Epithelial cell of esophagus (primary cell): ENCODE measurements around the gene WIZ.
"Not testable (repeated sequence)": the region's sequence is repeated elsewhere in the genome, so short reads cannot be mapped to it uniquely, and the experiment has no call there.

ENCODE experiments used
- DNase-seq: peaks from one replicate; pipeline ENCODE4 v3.0.0; 2010; ENCODE audit warnings: low read depth
- H3K4me3 ChIP-seq: 2 replicates; pipeline ENCODE4 v1.5.1; 2011; ENCODE audit warnings: mild to moderate bottlenecking, low read length, control low read depth
- TF ChIP-seq, protein P1 (sequence below): IDR thresholded peaks from 2 replicates; pipeline ENCODE4 v1.5.1; 2011; ENCODE audit warnings: low read depth, mild to moderate bottlenecking, low read length, control low read depth, inconsistent platforms; ENCODE audit not compliant: insufficient read depth; ENCODE audit errors: missing control alignments

WIZ gene

DNA sequence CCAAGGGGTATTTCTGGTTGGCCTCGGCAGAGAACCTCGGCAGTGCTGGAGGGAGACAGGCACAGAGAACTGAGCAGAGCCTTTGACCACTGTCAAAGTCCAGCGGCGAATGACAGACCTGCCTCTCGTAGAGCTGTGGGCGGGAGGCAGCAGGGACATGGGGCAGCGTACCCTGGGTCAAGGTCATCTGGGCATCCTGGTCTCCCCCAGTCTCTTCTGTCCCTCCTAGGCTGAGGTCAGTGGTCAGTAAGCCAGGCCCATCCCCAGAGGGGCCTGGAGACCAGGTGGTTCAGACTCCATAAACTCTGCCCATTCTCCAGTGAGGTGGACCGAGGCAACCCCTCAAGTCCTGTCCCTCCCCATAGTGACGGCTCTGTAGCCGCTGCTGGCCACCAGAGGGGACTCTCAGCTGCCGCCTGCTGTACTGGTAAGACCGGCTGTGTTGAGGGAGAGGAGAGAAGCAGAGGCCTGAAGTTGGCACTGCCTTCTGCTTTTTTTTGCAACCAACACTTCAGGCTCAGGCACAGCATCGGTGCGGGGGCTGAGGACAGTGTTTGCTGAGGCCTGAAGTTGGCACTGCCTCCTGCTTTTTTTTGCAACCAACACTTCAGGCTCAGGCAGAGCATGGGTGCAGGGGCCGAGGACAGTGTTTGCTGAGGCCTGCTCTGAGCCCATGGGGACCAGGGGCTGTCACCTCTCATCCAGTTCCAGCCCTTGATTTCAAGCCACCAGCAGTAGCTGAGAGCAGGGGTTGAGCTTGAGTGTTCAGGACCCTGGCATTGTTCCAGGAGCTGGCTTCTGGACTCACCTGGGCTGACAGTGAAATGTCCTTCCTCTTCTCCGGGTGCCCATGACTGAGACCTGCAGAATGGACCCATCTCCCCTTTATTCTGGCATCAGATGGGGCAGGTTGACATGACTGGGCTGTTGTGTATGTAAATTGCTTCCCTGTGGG is 29.9 kb upstream of the WIZ start, which contains the start of gene PGLYRP2:
Gene PGLYRP2 (minus strand): TSS at position 111 of the 955 bp plus-strand sequence. CDS start 130 bp downstream, outside the sequence.
- DNase-seq, result peak; percentile 30
- TF ChIP-seq, protein P1, sequence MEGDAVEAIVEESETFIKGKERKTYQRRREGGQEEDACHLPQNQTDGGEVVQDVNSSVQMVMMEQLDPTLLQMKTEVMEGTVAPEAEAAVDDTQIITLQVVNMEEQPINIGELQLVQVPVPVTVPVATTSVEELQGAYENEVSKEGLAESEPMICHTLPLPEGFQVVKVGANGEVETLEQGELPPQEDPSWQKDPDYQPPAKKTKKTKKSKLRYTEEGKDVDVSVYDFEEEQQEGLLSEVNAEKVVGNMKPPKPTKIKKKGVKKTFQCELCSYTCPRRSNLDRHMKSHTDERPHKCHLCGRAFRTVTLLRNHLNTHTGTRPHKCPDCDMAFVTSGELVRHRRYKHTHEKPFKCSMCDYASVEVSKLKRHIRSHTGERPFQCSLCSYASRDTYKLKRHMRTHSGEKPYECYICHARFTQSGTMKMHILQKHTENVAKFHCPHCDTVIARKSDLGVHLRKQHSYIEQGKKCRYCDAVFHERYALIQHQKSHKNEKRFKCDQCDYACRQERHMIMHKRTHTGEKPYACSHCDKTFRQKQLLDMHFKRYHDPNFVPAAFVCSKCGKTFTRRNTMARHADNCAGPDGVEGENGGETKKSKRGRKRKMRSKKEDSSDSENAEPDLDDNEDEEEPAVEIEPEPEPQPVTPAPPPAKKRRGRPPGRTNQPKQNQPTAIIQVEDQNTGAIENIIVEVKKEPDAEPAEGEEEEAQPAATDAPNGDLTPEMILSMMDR, result peak; percentile 36
- H3K4me3 ChIP-seq, result no peak within 1 kb of the TSS

DNA sequence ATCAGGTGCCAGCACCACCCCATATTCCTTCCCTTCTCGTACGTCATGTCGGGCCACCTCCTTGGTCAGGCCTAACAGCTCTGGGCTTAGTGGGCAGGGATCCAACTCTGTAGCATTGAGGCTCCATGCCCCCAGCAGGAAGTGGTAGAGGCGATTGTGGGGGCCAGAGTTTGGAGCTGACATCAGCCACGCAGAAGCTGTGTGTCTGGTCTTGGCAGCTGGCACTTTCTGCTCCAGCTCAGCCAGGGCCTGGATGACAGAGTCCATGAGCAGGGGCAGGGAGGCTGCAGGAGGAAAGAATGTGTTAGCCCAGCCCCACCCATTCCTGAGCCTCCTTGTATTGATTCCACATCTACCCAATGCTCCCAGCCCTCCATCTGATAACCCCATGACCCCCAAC is 26.6 kb upstream of the WIZ start:
- TF ChIP-seq, protein P1, result no peak
- no peak for DNase-seq
- H3K4me3 ChIP-seq, result no peak overlapping the region

GRCh38 chr19:15475611-15476010 is 25.9 kb upstream of the WIZ start:
- H3K4me3 ChIP-seq, result no peak overlapping the region
- TF ChIP-seq, protein P1, result no peak
- DNase-seq, result no peak

- TF ChIP-seq, protein P1, result no peak
- DNase-seq, result no peak
- no peak overlapping the region for H3K4me3 ChIP-seq
Observed at GRCh38 chr19:15475169-15475568, 25.4 kb upstream of the WIZ start.

DNA sequence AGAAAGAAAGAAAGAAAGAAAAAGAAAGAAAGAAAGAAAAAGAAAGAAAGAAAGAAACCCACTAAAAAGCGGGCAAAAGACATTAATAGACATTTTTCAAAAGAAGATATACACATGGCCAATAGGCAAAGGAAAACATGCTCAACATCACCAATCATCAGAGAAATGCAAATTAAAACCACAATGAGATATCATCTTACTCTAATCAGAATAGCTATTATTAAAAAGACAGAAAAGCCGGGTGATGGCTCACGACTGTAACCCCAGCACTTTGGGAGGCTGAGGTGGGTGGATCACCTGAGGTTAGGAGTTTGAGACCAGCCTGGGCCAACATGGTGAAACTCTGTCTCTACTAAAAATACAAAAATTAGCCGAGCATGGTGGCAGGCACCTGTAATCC is 24.1 kb upstream of the WIZ start:
- not testable (repeated sequence) for DNase-seq, H3K4me3 ChIP-seq

GRCh38 chr19:15471639-15472101 is 21.9 kb upstream of the WIZ start:
- DNase-seq, result no peak
- TF ChIP-seq, protein P1, result no peak
- H3K4me3 ChIP-seq, result no peak overlapping the region

DNA sequence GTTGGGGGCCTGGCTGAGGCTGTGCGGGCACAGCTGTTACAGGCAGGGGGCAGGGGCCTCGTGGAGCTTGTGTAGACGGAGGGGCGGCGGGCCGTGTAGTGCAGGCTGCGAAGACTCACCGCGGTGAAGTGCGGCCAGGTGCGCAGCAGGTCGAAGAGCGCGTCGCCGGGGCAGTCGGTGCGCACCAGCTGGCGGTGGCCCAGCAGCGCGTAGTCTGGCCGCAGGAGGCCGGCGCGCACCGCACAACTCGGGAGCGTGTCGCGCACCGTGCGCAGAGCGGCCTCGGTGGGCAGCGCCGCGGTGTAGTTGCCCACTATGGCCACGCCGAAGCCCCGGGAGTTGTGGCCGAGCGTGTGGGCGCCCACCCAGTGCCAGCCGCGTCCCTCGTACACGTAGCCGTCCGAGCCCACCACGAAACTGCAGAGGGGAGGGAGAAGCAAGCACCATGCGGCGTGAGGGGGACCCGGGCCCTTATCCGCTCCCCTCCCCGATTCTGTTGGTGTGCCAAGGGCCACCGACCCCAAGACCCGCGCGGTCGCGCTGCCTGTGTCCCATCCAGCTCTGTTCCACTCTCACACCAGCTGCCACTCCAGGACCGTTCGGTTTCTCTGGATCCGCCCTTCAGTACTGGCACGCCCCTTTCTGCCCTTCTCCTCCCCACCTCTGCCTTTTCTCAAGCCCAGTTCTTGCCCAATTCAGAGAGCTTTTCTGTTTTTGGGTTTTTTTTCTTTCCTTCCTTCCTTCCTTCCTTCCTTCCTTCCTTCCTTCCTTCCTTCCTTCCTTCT is 19.9 kb upstream of the WIZ start:
- TF ChIP-seq, protein P1, result no peak
- DNase-seq, result no peak
- no peak overlapping the region for H3K4me3 ChIP-seq
